Measurements from ENCODE around the gene TDRD9. TPM values are rescaled to one million over a fixed set of nuclear protein-coding genes. Genes with fewer than 3 reads are reported as not detected.
A peak's percentile ranks its signal among the peaks of the same experiment; 100 is the strongest.

Gene TDRD9
- total RNA-seq, 1 experiment from 2014 or later, result 0.07 TPM

GRCh38 chr14:104066719-104067295, 138.6 kb downstream of the TDRD9 start:
- POLR2A ChIA-PET (ENCODE audit: unreplicated experiment), result no interaction called here
- intact Hi-C loops (cut with micrococcal nuclease), result no loop called here
- Histone ChIP-seq H3K36me3 (ENCODE audit: low read depth, low read length) (no peaks in the 10 kb centered on the region), H3F3A (ENCODE audit: low read length, unreplicated experiment) (no peaks in the 10 kb centered on the region), H3K9me3 (ENCODE audit: low read length) (no peaks in the 10 kb centered on the region), H3K4me2 (ENCODE audit: low read length) (no peak overlapping the region), H4K20me1 (ENCODE audit: low read length) (no peaks in the 10 kb centered on the region), H3K27ac (ENCODE audit: low read length) (no peak overlapping the region), H3K4me3 (ENCODE audit: low read length) (no peak overlapping the region), H3K9me2 (replicated peaks; ENCODE audit: low read length) (no peaks in the 10 kb centered on the region), H3K9ac (ENCODE audit: low read length) (no peak overlapping the region), H3K27me3 (ENCODE audit: low read length) (peaks cover 8% of the 10 kb centered on the region; the same call in 1 of the 2 replicates), H2AFZ (ENCODE audit: low read length) (no peak overlapping the region), H3K4me1 (ENCODE audit: insufficient read depth, low read length) (no peaks in the 10 kb centered on the region), H3K79me2 (ENCODE audit: low read length) (no peaks in the 10 kb centered on the region)
- no peak for DNase-seq
- ATAC-seq, result no peak
- TF ChIP-seq EZH2phosphoT487 (IDR thresholded peaks at IDR 0.05; ENCODE audit: borderline replicate concordance, low read length), result no peak
- TF ChIP-seq CTCF (conservative IDR thresholded peaks at IDR 0.05; ENCODE audit: low read depth, low read length), result no peak
- TF ChIP-seq EZH2 (IDR thresholded peaks at IDR 0.05; ENCODE audit: low read length, unreplicated experiment), result no peak
- BruUV-seq (replicated peaks), result no TSS peak
- CTCF ChIA-PET, result no interaction called here

GRCh38 chr14:104069541-104069940, 141.3 kb downstream of the TDRD9 start:
- Histone ChIP-seq H3K9ac (ENCODE audit: low read length) (no peak overlapping the region), H3K9me3 (ENCODE audit: low read length) (no peaks in the 10 kb centered on the region; the same call in 1 of the 2 replicates), H3K27ac (ENCODE audit: low read length) (no peak overlapping the region), H3K79me2 (ENCODE audit: low read length) (no peaks in the 10 kb centered on the region), H4K20me1 (ENCODE audit: low read length) (no peaks in the 10 kb centered on the region), H3K4me3 (ENCODE audit: low read length) (no peak overlapping the region), H3F3A (ENCODE audit: low read length, unreplicated experiment) (no peaks in the 10 kb centered on the region), H3K27me3 (ENCODE audit: low read length) (peaks cover 3% of the 10 kb centered on the region; the same call in 1 of the 2 replicates), H3K36me3 (ENCODE audit: low read depth, low read length) (no peaks in the 10 kb centered on the region), H3K4me1 (ENCODE audit: insufficient read depth, low read length) (no peaks in the 10 kb centered on the region), H2AFZ (ENCODE audit: low read length) (no peak overlapping the region), H3K4me2 (ENCODE audit: low read length) (no peak overlapping the region), H3K9me2 (replicated peaks; ENCODE audit: low read length) (no peaks in the 10 kb centered on the region)
- no peak for DNase-seq
- ChIA-PET POLR2A (ENCODE audit: unreplicated experiment) (no interaction called here), CTCF (interaction anchor here (0.8 kb wide), 1 partner anchor 8 kb away, joined by 3 read pairs; no protein-coding TSS in a partner anchor)
- no TSS peak for BruUV-seq (replicated peaks)
- intact Hi-C loops (cut with micrococcal nuclease), result no loop called here
- no peak for TF ChIP-seq EZH2 (IDR thresholded peaks at IDR 0.05; ENCODE audit: low read length, unreplicated experiment)
- ATAC-seq, result no peak

GRCh38 chr14:104072586-104072985, 144.3 kb downstream of the TDRD9 start:
- Histone ChIP-seq H3K36me3 (ENCODE audit: low read depth, low read length) (no peaks in the 10 kb centered on the region), H3K9ac (ENCODE audit: low read length) (no peak overlapping the region), H3K4me1 (ENCODE audit: insufficient read depth, low read length) (no peaks in the 10 kb centered on the region; the same call in 1 of the 2 replicates), H3F3A (ENCODE audit: low read length, unreplicated experiment) (no peaks in the 10 kb centered on the region), H3K4me2 (ENCODE audit: low read length) (no peak overlapping the region), H3K79me2 (ENCODE audit: low read length) (no peaks in the 10 kb centered on the region), H3K9me3 (ENCODE audit: low read length) (no peaks in the 10 kb centered on the region; the same call in 1 of the 2 replicates), H4K20me1 (ENCODE audit: low read length) (no peaks in the 10 kb centered on the region), H2AFZ (ENCODE audit: low read length) (no peak overlapping the region), H3K27ac (ENCODE audit: low read length) (no peak overlapping the region), H3K9me2 (replicated peaks; ENCODE audit: low read length) (no peaks in the 10 kb centered on the region), H3K4me3 (ENCODE audit: low read length) (no peak overlapping the region), H3K27me3 (ENCODE audit: low read length) (no peaks in the 10 kb centered on the region; the same call in 1 of the 2 replicates)
- ATAC-seq (no peak; the same call in 1 of the 2 replicates), DNase-seq (peak; percentile 44)
- ChIA-PET CTCF (no interaction called here), POLR2A (ENCODE audit: unreplicated experiment) (no interaction called here)
- BruUV-seq (replicated peaks), result no TSS peak
- TF ChIP-seq EZH2phosphoT487 (IDR thresholded peaks at IDR 0.05; ENCODE audit: borderline replicate concordance, low read length) (no peak), EZH2 (IDR thresholded peaks at IDR 0.05; ENCODE audit: low read length, unreplicated experiment) (no peak), CTCF (conservative IDR thresholded peaks at IDR 0.05; ENCODE audit: low read depth, low read length) (no peak)
- intact Hi-C loops (cut with micrococcal nuclease), result loop anchor here (10.0 kb wide), 2 partner anchors 268 to 572 kb away; no protein-coding TSS in a partner anchor
